Superior temporal gyrus (tissue), 1 donor: Measurements from ENCODE around the gene MYMX.

ENCODE experiments used
- DNase-seq: peaks from one replicate; pipeline ENCODE4 v3.0.0-alpha.2; 2016; ENCODE audit errors: extremely low spot score

MYMX gene

DNA sequence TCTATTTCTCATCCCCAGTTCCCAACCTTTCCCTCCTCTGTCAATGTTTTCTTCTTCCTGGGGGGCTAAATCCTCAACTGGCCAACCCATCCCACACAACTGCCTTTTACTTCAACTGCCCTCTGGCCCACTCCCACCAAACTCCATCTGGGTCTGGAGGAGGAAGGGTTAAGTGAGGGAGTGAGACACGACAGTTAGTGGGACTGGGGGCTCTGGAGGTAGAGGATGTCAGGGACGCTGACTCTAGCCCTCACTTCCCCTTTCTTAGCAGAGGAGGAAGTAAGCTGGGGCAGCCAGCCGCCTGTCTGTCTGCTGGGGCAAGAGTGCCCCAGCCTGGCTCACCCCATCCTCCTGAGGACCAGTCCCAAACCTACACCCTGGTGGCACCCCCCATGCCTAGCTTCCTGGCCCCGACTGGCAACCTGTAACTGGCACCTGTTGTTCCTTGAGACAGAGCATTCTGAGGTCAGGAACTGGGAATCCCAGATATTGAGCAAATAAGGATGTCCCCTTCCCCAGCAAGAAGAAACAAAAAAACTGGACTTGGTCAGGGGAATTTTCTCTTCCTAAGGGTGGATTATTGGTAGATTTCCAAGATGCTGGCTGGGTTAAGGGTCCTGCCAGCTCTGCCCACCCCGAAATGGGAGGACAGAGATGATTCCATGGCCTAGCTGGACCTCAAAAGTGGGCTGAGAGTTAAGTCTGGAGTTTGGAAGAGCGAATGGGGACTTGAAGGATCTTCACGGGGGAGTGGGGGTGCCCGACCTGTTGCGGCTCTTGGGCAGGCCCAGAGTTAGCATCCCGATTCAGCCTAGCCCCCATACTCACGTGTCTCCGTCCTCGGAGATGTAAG lies 47.7 kb downstream of the MYMX start:
- no peak for DNase-seq

DNA sequence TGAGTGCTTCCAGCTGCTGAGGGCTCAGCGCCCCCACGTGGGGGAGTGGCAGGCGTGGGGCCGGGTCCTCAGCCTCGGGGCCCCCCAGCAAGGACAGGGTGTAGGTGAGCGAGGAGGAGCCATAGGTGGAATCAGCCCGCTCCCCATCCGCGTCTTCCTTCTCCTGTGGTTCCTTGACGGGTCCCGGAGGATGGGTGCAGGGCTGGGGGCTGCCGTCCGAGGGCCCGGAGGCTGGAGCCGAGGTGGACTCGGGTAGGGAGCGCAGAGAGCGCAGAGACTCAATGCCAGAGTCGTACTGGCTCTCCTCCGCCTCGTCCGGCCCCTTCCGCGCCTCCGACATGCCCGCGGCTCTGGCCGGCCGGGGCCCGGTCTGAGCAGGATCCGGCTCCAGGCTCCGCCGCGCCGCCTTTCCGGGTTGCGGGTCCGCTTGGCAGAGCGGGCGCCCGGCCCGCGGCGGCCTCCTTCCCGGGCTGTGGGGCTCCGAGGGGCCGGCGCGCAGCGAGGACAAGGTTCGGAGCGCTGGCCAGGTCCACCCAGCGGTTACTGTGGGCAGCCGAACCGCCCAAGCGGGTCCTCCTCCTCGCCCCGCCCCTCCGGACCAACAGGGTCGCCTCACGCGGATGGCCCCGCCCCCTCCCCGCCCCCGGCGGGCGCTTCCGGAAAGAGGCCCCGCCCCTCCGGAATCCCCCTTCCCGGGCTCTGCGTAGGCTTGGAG lies 48.4 kb downstream of the MYMX start, which contains the start of gene NFKBIE:
Gene NFKBIE (minus strand): TSS at position 545 of the 715 bp plus-strand sequence. CDS start 205 bp downstream, at position 340.
- peak; percentile 76 for DNase-seq

- DNase-seq = no peak
Measured at GRCh38 chr6:44265722-44266233, 49.1 kb downstream of the MYMX start.

GRCh38 chr6:44266347-44266746 lies 49.6 kb downstream of the MYMX start:
- DNase-seq = no peak

DNA sequence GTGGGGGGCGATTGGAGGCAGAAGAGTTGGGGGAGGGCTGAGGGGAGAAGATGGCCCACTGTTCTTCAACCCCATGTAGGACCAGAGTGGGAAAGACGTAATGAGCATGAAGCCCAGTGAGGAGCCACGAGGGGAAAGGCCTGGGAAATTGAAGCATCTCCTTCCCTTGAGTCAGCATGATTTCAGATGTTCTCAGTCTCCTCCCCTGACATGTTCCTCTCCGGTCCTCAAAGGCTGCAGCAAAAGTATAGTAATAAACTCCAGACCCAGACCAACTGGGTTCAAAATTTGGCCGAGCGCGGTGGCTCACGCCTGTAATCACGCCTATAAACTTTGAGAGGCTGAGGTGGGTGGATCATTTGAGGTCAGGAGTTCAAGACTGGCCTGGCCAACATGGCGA lies 50.5 kb downstream of the MYMX start:
- DNase-seq = no peak
